Left hindlimb (tissue), 1 donor: ENCODE data around the gene RARRES2.
"Not testable (repeated sequence)": the region's sequence is repeated elsewhere in the genome, so short reads cannot be mapped to it uniquely, and the experiment has no call there.

Experiments
- DNase-seq: peaks from one replicate; pipeline ENCODE4 v3.0.0-alpha.2; 2018

The RARRES2 gene

GRCh38 chr7:150313870-150314269 is 27.6 kb downstream of the RARRES2 start:
- no peak for DNase-seq

GRCh38 chr7:150313367-150313809 is 28.0 kb downstream of the RARRES2 start:
- DNase-seq: no peak

DNA sequence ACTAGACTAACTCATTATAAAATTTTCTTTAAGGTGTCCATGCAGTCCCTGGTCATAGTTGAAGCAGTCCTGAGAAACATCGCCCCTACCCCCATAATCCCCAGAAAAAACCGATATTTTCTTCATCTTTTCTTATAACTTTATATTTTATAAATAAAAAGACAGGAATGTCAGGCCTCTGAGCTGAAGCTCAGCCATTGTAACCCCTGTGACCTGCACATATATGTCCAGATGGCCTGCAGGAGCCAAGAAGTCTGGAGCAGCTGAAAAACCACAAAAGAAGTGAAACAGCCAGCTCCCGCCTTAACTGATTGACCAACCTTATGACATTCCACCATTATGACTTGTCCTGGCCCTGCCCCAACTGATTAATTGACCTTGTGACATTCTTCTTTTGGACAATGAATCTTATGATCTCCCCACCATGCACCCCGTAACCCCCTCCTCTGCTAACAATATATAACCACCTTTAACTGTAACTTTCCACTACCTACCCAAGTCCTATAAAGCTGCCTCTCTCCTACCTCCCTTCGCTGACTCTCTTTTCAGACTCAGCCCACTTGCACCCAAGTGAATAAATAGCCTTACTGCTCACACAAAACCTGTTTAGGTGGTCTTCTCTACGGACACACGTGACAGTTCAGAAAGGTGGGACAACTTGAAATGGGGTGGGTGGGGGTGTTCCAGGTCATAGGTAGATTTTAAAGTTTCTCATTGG is 28.6 kb downstream of the RARRES2 start:
- DNase-seq: not testable (repeated sequence)

DNA sequence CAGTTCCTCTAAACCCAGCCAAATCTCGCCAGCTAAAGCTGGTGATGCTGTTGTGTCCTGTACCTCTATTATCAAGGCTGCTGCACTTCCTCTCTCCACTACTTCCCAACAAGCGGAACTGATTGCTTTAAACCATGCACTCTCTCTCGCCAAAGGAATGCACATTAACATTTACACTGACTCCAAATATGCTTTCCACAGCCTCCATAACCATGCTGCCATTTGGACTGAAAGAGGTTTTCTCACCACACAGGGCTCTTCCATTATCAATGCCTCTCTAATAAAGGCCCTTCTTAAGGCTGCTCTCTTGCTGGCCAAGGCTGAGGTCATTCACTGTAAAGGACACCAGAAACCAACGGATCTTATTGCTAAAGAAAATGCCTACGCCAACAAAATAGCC is 29.7 kb downstream of the RARRES2 start:
- DNase-seq: no peak

DNA sequence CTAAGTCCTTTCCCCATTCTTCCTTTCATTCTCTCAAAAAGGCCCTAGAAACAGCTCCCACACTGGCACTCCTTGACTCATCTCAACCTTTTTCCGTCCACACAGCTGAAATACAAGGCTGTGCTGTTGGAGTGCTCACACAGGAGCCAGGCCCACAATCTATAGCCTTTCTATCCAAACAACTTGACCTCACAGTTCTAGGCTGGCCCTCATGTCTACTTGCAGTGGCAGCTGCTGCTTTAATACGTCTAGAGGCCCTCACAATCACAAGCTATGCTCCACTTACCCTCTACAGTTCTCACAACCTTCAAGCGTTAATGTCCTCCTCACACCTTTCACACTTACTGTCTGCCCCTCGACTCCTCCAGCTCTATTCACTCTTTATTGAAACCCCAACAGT is 30.3 kb downstream of the RARRES2 start:
- DNase-seq: no peak

GRCh38 chr7:150308575-150308974 is 32.9 kb downstream of the RARRES2 start:
- DNase-seq: no peak

DNA sequence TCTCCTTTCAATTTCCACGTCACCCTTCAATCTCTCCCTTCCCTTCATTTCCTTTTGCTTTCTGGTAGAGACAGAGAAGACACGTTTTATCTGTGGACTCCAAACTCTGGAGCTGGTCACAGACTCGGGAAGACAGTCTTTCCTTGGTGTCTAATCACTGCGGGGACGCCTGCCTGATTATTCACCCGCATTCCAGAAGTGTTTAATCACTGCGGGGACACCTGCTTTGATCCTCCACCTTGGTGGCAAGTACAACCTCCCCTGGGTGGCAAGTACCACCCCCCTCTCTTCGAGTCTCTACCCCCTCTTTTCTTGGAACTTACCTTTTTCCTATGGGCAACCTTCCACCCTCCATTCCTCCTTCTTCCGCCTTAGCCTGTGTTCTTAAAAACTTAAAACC is 33.5 kb downstream of the RARRES2 start:
- DNase-seq: no peak

DNA sequence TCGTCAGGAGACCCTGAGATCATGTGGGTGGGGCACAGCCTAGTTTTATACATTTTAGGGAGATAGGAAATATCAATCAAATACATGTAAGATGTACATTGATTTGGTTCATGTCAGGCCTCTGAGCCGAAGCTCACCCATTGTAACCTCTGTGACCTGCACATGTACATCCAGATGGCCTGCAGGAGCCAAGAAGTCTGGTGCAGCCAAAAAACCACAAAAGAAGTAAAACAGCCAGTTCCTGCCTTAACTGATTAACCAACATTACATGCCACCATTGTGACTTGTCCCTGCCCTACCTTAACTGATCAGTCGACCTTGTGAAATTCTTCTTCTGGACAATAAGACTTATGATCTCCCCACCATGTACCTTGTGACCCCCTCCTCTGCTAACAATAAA is 34.3 kb downstream of the RARRES2 start:
- no peak for DNase-seq

GRCh38 chr7:150306377-150306776 is 35.1 kb downstream of the RARRES2 start:
- DNase-seq: not testable (repeated sequence)

DNA sequence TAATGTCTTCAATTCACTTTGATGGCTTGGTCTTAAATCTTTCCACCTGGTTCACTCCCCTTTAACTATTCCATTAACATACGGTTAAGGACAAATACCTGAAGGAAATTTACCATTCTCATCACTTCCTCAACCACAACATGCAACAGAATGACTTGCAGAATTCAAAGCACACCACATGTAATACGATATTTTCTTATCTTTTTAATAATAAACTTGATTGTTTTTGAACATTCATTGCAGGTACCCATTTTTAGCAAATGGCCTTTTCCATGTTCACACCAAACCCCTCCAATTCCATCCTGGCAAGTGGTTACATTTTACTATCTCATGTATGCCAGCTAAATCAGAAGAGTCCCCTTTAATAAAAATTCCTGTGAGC is 35.5 kb downstream of the RARRES2 start:
- DNase-seq: not testable (repeated sequence)

- not testable (repeated sequence) for DNase-seq
Observed at GRCh38 chr7:150305259-150305902, 36.0 kb downstream of the RARRES2 start.

DNA sequence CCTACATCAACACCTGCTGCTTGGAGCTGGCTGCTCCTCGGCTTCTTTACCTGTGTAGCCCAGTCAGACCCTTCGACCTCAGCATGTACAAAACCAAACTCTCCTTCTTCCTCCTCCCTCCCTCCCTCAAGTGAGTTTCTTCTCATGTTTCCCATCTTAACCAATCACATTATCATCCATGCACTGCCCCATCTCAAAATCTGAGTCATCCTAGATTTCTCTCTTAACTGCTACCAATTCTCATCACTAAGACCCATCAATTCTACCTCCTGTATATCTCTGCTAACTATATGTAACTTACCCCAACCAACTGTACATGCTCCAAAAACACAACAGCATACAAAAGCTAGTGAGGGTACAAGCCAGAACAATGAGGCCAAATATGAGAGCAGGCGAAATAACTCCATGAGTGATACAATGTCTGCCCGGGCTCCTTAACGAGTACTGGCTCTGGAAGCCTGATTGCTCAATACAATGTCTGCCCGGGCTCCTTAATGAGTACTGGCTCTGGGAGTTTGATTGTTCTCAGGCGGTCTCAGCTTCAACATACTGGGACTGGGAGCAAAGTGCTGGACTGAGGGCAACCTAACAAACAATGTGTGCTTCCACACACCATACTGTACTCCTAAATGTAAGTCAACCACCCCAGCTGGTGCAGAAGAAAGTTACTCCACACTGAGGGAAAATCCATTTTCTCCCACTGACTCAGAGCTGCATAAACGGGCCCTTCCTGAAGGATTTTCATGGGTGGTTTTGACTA is 36.8 kb downstream of the RARRES2 start:
- DNase-seq: not testable (repeated sequence)

DNA sequence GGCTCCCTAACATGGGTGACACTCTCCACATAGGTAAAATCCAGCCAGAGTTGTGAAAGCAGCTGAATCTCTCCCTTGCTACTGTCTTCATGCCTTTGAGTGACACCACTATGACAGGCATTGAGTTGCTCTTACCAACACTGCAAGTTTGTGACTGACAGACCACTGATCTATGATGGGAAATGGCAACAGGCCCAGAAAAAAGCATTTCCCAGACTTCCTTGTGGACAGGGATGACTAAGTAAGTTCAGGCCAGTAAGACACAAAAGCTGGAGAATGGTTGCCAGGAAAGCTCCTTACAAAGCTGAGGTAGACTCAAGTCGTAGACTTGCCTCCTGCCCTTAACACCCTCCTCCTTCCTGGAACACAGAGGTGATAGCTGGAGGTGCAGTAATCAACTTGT is 38.5 kb downstream of the RARRES2 start:
- not testable (repeated sequence) for DNase-seq

DNA sequence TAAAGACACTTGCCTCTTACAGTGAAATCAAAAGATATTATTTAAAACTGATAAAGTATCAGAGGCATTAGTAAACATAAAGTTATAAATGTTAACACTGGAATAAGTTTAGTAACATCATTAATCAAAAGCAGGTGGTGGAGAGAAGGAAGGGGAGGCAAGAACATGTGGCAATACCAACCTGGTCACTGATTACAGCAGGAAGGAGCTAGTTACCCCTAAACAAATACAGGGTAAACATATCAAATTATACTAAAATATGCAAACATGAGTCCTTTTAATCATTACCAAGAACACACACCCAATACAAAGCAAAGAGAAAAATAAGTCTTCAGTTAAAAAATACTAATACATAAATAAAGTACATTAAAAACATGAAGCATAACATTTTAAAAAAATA is 43.5 kb downstream of the RARRES2 start:
- not testable (repeated sequence) for DNase-seq

- not testable (repeated sequence) for DNase-seq
Observed at GRCh38 chr7:150296802-150297201, 44.6 kb downstream of the RARRES2 start.

GRCh38 chr7:150295614-150296013 is 45.8 kb downstream of the RARRES2 start:
- DNase-seq: not testable (repeated sequence)

DNA sequence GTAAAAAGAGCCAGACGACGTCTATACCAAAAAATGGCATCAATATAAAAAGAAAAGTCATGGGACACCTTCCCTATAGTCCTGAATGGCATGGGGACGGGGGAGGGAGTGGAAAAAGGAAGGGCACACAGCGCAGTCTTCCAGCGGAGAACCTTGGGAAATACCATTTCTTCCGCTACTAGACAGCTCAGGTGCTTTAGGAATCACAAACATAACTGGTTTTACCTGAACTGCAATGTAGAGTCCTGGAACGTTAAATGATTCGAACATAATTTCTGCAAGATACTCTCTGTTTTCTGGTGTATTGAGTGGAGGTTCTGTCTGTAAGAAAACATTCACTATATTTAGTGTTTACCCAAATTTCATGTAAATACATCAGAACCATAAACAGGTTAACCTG is 46.4 kb downstream of the RARRES2 start:
- DNase-seq: not testable (repeated sequence)

- DNase-seq: not testable (repeated sequence)
Observed at GRCh38 chr7:150290317-150290716, 51.1 kb downstream of the RARRES2 start.

DNA sequence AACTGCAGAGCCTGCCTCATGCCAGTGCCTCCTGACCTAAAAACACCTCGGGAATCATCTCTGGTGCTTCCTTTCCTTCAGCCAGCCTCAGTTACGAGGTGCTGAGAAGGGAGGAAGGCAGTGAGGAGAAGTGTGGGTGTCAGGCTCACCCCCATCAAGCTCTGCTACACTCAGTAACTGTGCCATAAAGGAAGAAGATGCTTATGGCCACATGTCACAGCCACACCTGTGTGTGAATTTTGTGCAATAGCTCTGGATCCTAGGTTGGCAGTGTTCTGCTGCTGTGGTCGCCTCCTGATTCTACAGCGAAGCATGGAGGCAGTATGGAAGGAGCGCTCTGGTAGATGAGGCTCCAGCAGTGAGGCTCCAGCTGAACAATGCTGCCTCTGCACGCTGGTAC is 52.6 kb downstream of the RARRES2 start:
- DNase-seq: not testable (repeated sequence)
